ENCODE data around the gene BEGAIN. TPM values are rescaled to one million over a fixed set of nuclear protein-coding genes. Genes with fewer than 3 reads are reported as not detected.

Gene BEGAIN
- total RNA-seq, 4 donors from 2014 or later: 9.6 to 17.0 (median 11.6) TPM

- Histone ChIP-seq H3K27ac (peak overlapping the region in 2 of 4 donors; percentile 43 to 92), H3K27me3 (no peaks in the 10 kb centered on the region), H3K9me3 (no peaks in the 10 kb centered on the region), H3K4me3 (no peak overlapping the region), H3K4me1 (peaks cover 0 to 62% (median 7%) of the 10 kb centered on the region in 4 donors), H3K36me3 (peaks cover 0 to 17% (median 0%) of the 10 kb centered on the region in 3 donors)
- no peak for DNase-seq (ENCODE audit: low spot score in 2 of 2)
- TF ChIP-seq CTCF (IDR thresholded peaks at IDR 0.05): no peak
- no peak for TF ChIP-seq EP300 (IDR thresholded peaks at IDR 0.05)
- WGBS, 2 donors: 72 to 77% methylated on average over 15 of the region's 18 CpGs
Measured at GRCh38 chr14:100540926-100541620, 46.1 kb downstream of the BEGAIN start.

- no peak overlapping the region for H3K4me3 ChIP-seq
- peak in 1 of 5 experiments; percentile 29 for TF ChIP-seq CTCF (IDR thresholded peaks at IDR 0.05)
- no peak for TF ChIP-seq EP300 (IDR thresholded peaks at IDR 0.05)
- H3K4me1 ChIP-seq: peaks cover 0 to 62% (median 7%) of the 10 kb centered on the region in 4 donors
- 77 to 88% methylated on average over 21 to 22 of the region's 28 CpGs for WGBS, 2 donors
- peaks cover 0 to 17% (median 0%) of the 10 kb centered on the region in 3 donors for H3K36me3 ChIP-seq
- DNase-seq (ENCODE audit: low spot score in 2 of 2): no peak
- no peaks in the 10 kb centered on the region for H3K27me3 ChIP-seq
- H3K27ac ChIP-seq: peak overlapping the region in 2 of 4 donors; percentile 43 to 92
- H3K9me3 ChIP-seq: no peaks in the 10 kb centered on the region
Measured at GRCh38 chr14:100540141-100540925, 46.9 kb downstream of the BEGAIN start.

GRCh38 chr14:100539766-100540140 lies 47.5 kb downstream of the BEGAIN start:
- H3K9me3 ChIP-seq: no peaks in the 10 kb centered on the region
- H3K4me3 ChIP-seq: no peak overlapping the region
- WGBS, 2 donors: 81 to 93% methylated on average over 10 to 13 of the region's 13 CpGs
- H3K36me3 ChIP-seq: peaks cover 0 to 17% (median 0%) of the 10 kb centered on the region in 3 donors
- H3K27me3 ChIP-seq: no peaks in the 10 kb centered on the region
- peak overlapping the region in 2 of 4 donors; percentile 36 to 92 for H3K27ac ChIP-seq
- TF ChIP-seq POLR2A (IDR thresholded peaks at IDR 0.05) (no peak), CTCF (IDR thresholded peaks at IDR 0.05) (no peak), EP300 (IDR thresholded peaks at IDR 0.05) (no peak)
- peaks cover 0 to 62% (median 7%) of the 10 kb centered on the region in 4 donors for H3K4me1 ChIP-seq
- no peak for DNase-seq (ENCODE audit: low spot score in 2 of 2)

- peak in 1 of 2 donors; percentile 11 for DNase-seq (ENCODE audit: low spot score in 2 of 2)
- 88 to 95% methylated on average over 40 to 42 of the region's 42 CpGs for WGBS, 2 donors
Measured at GRCh38 chr14:100539003-100539660, 48.1 kb downstream of the BEGAIN start.

More at GRCh38 chr14:100539003-100539660, 48.1 kb downstream of the BEGAIN start:
- peak overlapping the region in 3 of 4 donors; percentile 22 to 93 (median 92) for H3K27ac ChIP-seq
- H3K4me1 ChIP-seq: peaks cover 0 to 66% (median 11%) of the 10 kb centered on the region in 4 donors
- no peaks in the 10 kb centered on the region for H3K9me3 ChIP-seq
- peaks cover 0 to 17% (median 0%) of the 10 kb centered on the region in 3 donors for H3K36me3 ChIP-seq
- peak overlapping the region in 1 of 4 donors; percentile 55 for H3K4me3 ChIP-seq
- no peaks in the 10 kb centered on the region for H3K27me3 ChIP-seq
- TF ChIP-seq POLR2A (IDR thresholded peaks at IDR 0.05): no peak
- TF ChIP-seq CTCF (IDR thresholded peaks at IDR 0.05): no peak
- no peak for TF ChIP-seq EP300 (IDR thresholded peaks at IDR 0.05)
